ENCODE data around the gene SELL.

SELL gene

DNA sequence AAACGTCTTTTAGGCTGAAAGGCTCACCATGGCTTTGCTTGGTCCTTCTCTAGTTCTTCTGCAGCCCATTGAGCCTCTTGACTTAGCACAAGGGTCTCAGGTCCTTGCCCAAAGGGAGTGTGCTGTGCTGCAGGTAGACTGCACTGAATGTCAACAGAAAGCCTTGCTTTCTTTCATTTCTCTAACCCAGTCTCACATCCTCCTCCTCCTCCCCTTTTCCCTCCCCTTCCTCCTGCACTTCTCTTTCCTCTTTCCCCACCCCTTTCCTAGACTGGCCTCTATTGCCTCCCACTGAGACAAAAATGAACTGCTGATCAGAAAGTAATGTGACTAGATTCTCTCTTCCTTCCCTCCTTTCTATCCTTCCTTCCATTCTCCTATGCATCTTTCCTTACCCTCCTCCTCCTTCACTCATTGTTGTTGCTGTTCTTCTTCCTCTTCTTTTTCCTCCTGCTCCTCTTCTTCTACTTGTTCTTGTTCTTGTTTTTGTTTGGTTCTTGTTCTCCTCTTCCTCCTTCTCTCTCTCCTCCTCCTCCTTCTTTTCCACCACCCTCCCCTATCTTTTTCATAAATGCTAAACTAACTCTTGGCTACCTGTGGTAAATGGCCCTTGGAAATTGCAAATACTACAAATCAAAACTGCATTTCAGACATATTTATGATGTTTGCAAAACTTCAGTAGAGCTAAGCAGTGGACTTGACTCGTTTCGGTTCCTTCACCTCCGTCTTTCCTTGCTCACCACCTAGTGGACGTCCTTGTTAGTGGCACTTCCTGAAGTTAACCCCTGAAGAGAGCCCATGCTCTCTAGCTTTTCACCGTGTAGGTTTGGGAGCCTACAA lies at the start of gene SELL (continued):
- TF ChIP-seq, protein P1, sequence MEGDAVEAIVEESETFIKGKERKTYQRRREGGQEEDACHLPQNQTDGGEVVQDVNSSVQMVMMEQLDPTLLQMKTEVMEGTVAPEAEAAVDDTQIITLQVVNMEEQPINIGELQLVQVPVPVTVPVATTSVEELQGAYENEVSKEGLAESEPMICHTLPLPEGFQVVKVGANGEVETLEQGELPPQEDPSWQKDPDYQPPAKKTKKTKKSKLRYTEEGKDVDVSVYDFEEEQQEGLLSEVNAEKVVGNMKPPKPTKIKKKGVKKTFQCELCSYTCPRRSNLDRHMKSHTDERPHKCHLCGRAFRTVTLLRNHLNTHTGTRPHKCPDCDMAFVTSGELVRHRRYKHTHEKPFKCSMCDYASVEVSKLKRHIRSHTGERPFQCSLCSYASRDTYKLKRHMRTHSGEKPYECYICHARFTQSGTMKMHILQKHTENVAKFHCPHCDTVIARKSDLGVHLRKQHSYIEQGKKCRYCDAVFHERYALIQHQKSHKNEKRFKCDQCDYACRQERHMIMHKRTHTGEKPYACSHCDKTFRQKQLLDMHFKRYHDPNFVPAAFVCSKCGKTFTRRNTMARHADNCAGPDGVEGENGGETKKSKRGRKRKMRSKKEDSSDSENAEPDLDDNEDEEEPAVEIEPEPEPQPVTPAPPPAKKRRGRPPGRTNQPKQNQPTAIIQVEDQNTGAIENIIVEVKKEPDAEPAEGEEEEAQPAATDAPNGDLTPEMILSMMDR (tag by site-specific recombination; IDR thresholded peaks at IDR 0.05), result peak; percentile 42
- TF ChIP-seq ZNF707 (tag by site-specific recombination; IDR thresholded peaks at IDR 0.05) (no peak), ZNF776 (tag by site-specific recombination; IDR thresholded peaks at IDR 0.05; ENCODE audit: borderline replicate concordance) (no peak), ZNF16 (tag by site-specific recombination; IDR thresholded peaks at IDR 0.05; ENCODE audit: low read depth) (no peak), ZNF596 (tag by site-specific recombination; IDR thresholded peaks at IDR 0.05) (no peak), KLF9 (tag by site-specific recombination; IDR thresholded peaks at IDR 0.05; ENCODE audit: low read depth) (no peak), ZNF626 (tag by site-specific recombination; IDR thresholded peaks at IDR 0.05) (no peak), ZNF658 (tag by site-specific recombination; IDR thresholded peaks at IDR 0.05) (no peak), ZNF211 (tag by site-specific recombination; IDR thresholded peaks at IDR 0.05; ENCODE audit: low read depth) (no peak), RBAK (tag by site-specific recombination; IDR thresholded peaks at IDR 0.05) (no peak), ZNF600 (tag by site-specific recombination; IDR thresholded peaks at IDR 0.05) (no peak), TRIM28 (IDR thresholded peaks at IDR 0.05; ENCODE audit: borderline replicate concordance, low read length) (no peak), ZNF394 (tag by site-specific recombination; IDR thresholded peaks at IDR 0.05; ENCODE audit: borderline replicate concordance) (no peak), ZNF561 (tag by site-specific recombination; IDR thresholded peaks at IDR 0.05; ENCODE audit: borderline replicate concordance) (no peak), HOXD13 (CRISPR knock-in tag; IDR thresholded peaks at IDR 0.05; ENCODE audit: borderline replicate concordance) (no peak), ZSCAN30 (tag by site-specific recombination; IDR thresholded peaks at IDR 0.05) (no peak), GLIS1 (tag by site-specific recombination; IDR thresholded peaks at IDR 0.05) (peak; percentile 72), GLIS2 (tag by site-specific recombination; IDR thresholded peaks at IDR 0.05) (no peak), ZNF777 (tag by site-specific recombination; IDR thresholded peaks at IDR 0.05; ENCODE audit: borderline replicate concordance) (0 out of 2 replicates have a peak, but pooled peaks have one; percentile 40), ZNF404 (tag by site-specific recombination; IDR thresholded peaks at IDR 0.05) (no peak), ZNF23 (tag by site-specific recombination; IDR thresholded peaks at IDR 0.05; ENCODE audit: borderline replicate concordance) (no peak), ZNF555 (tag by site-specific recombination; conservative IDR thresholded peaks at IDR 0.05) (no peak), SP2 (tag by site-specific recombination; IDR thresholded peaks at IDR 0.05) (peak; percentile 34), ZNF629 (tag by site-specific recombination; IDR thresholded peaks at IDR 0.05) (no peak), EGR2 (tag by site-specific recombination; IDR thresholded peaks at IDR 0.05; ENCODE audit: low read depth) (0 out of 2 replicates have a peak, but pooled peaks have one; percentile 5), SALL2 (tag by site-specific recombination; IDR thresholded peaks at IDR 0.05; ENCODE audit: borderline replicate concordance) (0 out of 2 replicates have a peak, but pooled peaks have one; percentile 47), KLF1 (tag by site-specific recombination; IDR thresholded peaks at IDR 0.05) (no peak)
- TF ChIP-seq, protein P2, sequence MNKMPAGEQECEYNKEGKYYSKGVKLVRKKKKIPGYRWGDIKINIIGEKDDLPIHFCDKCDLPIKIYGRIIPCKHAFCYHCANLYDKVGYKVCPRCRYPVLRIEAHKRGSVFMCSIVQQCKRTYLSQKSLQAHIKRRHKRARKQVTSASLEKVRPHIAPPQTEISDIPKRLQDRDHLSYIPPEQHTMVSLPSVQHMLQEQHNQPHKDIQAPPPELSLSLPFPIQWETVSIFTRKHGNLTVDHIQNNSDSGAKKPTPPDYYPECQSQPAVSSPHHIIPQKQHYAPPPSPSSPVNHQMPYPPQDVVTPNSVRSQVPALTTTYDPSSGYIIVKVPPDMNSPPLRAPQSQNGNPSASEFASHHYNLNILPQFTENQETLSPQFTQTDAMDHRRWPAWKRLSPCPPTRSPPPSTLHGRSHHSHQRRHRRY (tag by site-specific recombination; IDR thresholded peaks at IDR 0.05), result no peak
- TF ChIP-seq, protein P3, sequence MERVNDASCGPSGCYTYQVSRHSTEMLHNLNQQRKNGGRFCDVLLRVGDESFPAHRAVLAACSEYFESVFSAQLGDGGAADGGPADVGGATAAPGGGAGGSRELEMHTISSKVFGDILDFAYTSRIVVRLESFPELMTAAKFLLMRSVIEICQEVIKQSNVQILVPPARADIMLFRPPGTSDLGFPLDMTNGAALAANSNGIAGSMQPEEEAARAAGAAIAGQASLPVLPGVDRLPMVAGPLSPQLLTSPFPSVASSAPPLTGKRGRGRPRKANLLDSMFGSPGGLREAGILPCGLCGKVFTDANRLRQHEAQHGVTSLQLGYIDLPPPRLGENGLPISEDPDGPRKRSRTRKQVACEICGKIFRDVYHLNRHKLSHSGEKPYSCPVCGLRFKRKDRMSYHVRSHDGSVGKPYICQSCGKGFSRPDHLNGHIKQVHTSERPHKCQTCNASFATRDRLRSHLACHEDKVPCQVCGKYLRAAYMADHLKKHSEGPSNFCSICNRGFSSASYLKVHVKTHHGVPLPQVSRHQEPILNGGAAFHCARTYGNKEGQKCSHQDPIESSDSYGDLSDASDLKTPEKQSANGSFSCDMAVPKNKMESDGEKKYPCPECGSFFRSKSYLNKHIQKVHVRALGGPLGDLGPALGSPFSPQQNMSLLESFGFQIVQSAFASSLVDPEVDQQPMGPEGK (tag by site-specific recombination; IDR thresholded peaks at IDR 0.05), result no peak
- TF ChIP-seq, protein P4, sequence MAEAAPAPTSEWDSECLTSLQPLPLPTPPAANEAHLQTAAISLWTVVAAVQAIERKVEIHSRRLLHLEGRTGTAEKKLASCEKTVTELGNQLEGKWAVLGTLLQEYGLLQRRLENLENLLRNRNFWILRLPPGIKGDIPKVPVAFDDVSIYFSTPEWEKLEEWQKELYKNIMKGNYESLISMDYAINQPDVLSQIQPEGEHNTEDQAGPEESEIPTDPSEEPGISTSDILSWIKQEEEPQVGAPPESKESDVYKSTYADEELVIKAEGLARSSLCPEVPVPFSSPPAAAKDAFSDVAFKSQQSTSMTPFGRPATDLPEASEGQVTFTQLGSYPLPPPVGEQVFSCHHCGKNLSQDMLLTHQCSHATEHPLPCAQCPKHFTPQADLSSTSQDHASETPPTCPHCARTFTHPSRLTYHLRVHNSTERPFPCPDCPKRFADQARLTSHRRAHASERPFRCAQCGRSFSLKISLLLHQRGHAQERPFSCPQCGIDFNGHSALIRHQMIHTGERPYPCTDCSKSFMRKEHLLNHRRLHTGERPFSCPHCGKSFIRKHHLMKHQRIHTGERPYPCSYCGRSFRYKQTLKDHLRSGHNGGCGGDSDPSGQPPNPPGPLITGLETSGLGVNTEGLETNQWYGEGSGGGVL (tag by site-specific recombination; IDR thresholded peaks at IDR 0.05), result peak; percentile 49; the same call in 1 of the 2 replicates
- TF ChIP-seq, protein P5, sequence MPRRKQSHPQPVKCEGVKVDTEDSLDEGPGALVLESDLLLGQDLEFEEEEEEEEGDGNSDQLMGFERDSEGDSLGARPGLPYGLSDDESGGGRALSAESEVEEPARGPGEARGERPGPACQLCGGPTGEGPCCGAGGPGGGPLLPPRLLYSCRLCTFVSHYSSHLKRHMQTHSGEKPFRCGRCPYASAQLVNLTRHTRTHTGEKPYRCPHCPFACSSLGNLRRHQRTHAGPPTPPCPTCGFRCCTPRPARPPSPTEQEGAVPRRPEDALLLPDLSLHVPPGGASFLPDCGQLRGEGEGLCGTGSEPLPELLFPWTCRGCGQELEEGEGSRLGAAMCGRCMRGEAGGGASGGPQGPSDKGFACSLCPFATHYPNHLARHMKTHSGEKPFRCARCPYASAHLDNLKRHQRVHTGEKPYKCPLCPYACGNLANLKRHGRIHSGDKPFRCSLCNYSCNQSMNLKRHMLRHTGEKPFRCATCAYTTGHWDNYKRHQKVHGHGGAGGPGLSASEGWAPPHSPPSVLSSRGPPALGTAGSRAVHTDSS (tag by site-specific recombination; IDR thresholded peaks at IDR 0.05), result peak; percentile 72; the same call in 1 of the 2 replicates
- TF ChIP-seq, protein P6, sequence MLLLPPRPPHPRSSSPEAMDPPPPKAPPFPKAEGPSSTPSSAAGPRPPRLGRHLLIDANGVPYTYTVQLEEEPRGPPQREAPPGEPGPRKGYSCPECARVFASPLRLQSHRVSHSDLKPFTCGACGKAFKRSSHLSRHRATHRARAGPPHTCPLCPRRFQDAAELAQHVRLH (tag by site-specific recombination; IDR thresholded peaks at IDR 0.05), result peak; percentile 37; the same call in 1 of the 2 replicates
